Panc1 (cell line): ENCODE measurements around the gene SLC12A5. TPM values are rescaled to one million over a fixed set of nuclear protein-coding genes. Genes with fewer than 3 reads are reported as not detected.

ENCODE experiments used
- ATAC-seq: fragments of 200-7000 bp; cut with Tn5 transposase; 2 replicates; pipeline ENCODE4 v1.9.1; 2020; ENCODE audit warnings: mild to moderate bottlenecking, moderate library complexity
- BruUV-seq: library from RNA; stranded (reverse); fragments of 400-500 nt; replicated peaks from 2 replicates; lab custom pipeline; 2021; lab: Mats Ljungman, UMichigan
- CTCF ChIA-PET: fragments of 300-600 bp; sonication (Branson Sonifier 250); formaldehyde crosslinking; loops from one replicate; lab custom pipeline; 2022; ENCODE audit warnings: antibody characterized with exemption; lab: Charles Lee
- POLR2A ChIA-PET: fragments of 300-600 bp; sonication (Branson Sonifier 250); formaldehyde crosslinking; loops from one replicate; lab custom pipeline; 2022; ENCODE audit warnings: antibody characterized with exemption; lab: Charles Lee
- DNase-seq: peaks from one replicate; pipeline ENCODE4 v3.0.0-alpha.2; 2010; ENCODE audit warnings: low read depth, low spot score
- H3K27ac ChIP-seq: 2 replicates; pipeline ENCODE4 v1.5.1; 2011; ENCODE audit warnings: mild to moderate bottlenecking, low read length, inconsistent platforms
- H3K27me3 ChIP-seq: fragments of 200-500 bp; sonication (Bioruptor generic); 2 replicates; pipeline ENCODE4 v1.6.0; 2014; ENCODE audit warnings: low read length, inconsistent platforms; ENCODE audit not compliant: control insufficient read depth, insufficient read depth
- H3K36me3 ChIP-seq: fragments of 200-500 bp; sonication (Bioruptor generic); 2 replicates; pipeline ENCODE4 v1.5.1; 2014; ENCODE audit warnings: inconsistent platforms, mild to moderate bottlenecking, low read length, moderate library complexity; ENCODE audit not compliant: control insufficient read depth, insufficient read depth
- H3K4me1 ChIP-seq: 2 replicates; pipeline ENCODE4 v1.5.1; 2011; ENCODE audit warnings: inconsistent platforms, mild to moderate bottlenecking, low read length, moderate library complexity; ENCODE audit not compliant: control insufficient read depth, insufficient read depth
- H3K4me3 ChIP-seq, 2 experiments: 2 replicates each; pipeline ENCODE4 v1.5.1; 2011 to 2012; ENCODE audit warnings: low read depth in 2 of 2, low read length in 2 of 2, mild to moderate bottlenecking in 2 of 2, inconsistent platforms in 1 of 2, moderate library complexity in 1 of 2
- H3K9me3 ChIP-seq: fragments of 200-500 bp; sonication (Bioruptor generic); 2 replicates; pipeline ENCODE4 v1.5.1; 2014; ENCODE audit warnings: low read depth, mild to moderate bottlenecking, inconsistent platforms, low read length, moderate library complexity; ENCODE audit not compliant: control insufficient read depth, insufficient read depth
- CTCF ChIP-seq: fragments of 450-650 bp; IDR thresholded peaks from 2 replicates; pipeline ENCODE4 v1.5.1; 2017; ENCODE audit warnings: mild to moderate bottlenecking
- POLR2AphosphoS5 ChIP-seq: IDR thresholded peaks from 2 replicates; pipeline ENCODE4 v1.6.1; 2012; ENCODE audit warnings: mild to moderate bottlenecking, low read depth, low read length, moderate library complexity
- REST ChIP-seq, 2 experiments: IDR thresholded peaks; 2 replicates each; pipeline ENCODE4 v1.6.1; 2011 to 2012; ENCODE audit warnings: low read depth in 2 of 2, control low read depth in 1 of 2, low read length in 1 of 2, mild to moderate bottlenecking in 1 of 2, moderate library complexity in 1 of 2; ENCODE audit not compliant: insufficient read depth in 1 of 2
- SIN3A ChIP-seq: IDR thresholded peaks from 2 replicates; pipeline ENCODE4 v1.6.1; 2012; ENCODE audit warnings: low read depth, mild to moderate bottlenecking, low read length, moderate library complexity, borderline replicate concordance; ENCODE audit not compliant: insufficient read depth
- TCF7L2 ChIP-seq: IDR thresholded peaks from 2 replicates; pipeline ENCODE4 v1.6.1; 2011; ENCODE audit warnings: mild to moderate bottlenecking, low read depth, low read length, inconsistent platforms
- in situ Hi-C: cut with HindIII; loops from 2 replicates; pipeline ENCODE4 v1.10.0; 2016; ENCODE audit warnings: low sequenced_read_pairs, low pct_unique_long_range_greater_than_20kb
- intact Hi-C: fragments of 100-400 bp; cut with micrococcal nuclease; formaldehyde crosslinking; loops from one replicate; pipeline ENCODE4 v1.10.0; 2022; ENCODE audit not compliant: unreplicated experiment
- total RNA-seq: library from RNA; stranded (reverse); gene quantifications from one replicate; pipeline ENCODE4 v1.2.1, GENCODE V29; 2021; ENCODE audit not compliant: unreplicated experiment

Gene SLC12A5
- total RNA-seq, 1 experiment from 2014 or later, result 11.8 TPM

DNA sequence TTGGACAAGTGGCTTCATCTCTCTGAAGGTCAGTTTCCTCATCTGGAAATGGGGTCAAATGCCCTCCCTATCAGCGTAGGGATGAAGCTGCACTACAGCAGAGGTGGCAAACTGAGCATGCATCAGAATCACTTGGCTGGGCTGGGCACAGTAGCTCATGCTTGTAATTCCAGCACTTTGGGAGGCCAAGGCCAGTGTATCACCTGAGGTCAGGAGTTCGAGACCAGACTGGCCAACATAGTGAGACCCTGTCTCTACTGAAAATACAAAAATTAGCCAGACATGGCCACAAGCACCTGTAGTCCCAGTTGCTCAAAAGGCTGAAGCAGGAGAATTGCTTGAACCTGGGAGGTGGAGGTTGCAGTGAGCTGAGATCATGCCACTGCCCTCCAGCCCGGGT lies 27.0 kb upstream of the SLC12A5 start:
- ChIA-PET CTCF (no interaction called here), POLR2A (no interaction called here)
- BruUV-seq, result no TSS peak
- Histone ChIP-seq H3K36me3 (no peaks in the 10 kb centered on the region), H3K4me1 (no peaks in the 10 kb centered on the region), H3K27me3 (no peaks in the 10 kb centered on the region), H3K4me3 (no peak overlapping the region), H3K27ac (no peak overlapping the region), H3K9me3 (no peaks in the 10 kb centered on the region)
- intact Hi-C loops (no loop called here), in situ Hi-C loops (no loop called here)
- DNase-seq (no peak), ATAC-seq (no peak)
- TF ChIP-seq CTCF (no peak), REST (IDR thresholded peaks at IDR 0.05; ENCODE audit: insufficient read depth in 1 of 2, low read depth in 2 of 2, low read length in 1 of 2) (no peak), POLR2AphosphoS5 (no peak), TCF7L2 (no peak), SIN3A (no peak)

DNA sequence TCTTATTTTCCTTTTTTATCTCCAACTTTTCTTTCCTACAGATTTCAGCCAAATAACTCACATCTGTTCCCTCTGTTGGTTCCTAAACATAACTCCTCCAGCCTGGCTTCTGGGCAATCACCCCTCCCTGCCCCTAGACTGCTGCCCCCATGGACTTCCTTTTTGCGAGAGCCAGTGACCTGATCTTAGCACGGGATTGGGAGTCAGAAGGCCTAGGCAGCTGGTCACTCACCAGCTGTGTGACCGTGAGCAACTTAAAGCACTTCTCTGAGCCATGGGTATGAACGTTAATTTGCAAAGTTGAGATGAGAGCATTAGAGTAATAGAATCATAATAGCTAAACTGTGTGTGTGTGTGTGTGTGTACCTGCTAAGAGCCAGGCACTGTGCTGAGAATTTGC lies 24.8 kb upstream of the SLC12A5 start:
- Histone ChIP-seq H3K27ac (no peak overlapping the region), H3K4me1 (no peaks in the 10 kb centered on the region), H3K27me3 (no peaks in the 10 kb centered on the region), H3K9me3 (no peaks in the 10 kb centered on the region), H3K4me3 (no peak overlapping the region), H3K36me3 (no peaks in the 10 kb centered on the region)
- DNase-seq (no peak), ATAC-seq (no peak)
- ChIA-PET CTCF (no interaction called here), POLR2A (no interaction called here)
- TF ChIP-seq REST (IDR thresholded peaks at IDR 0.05; ENCODE audit: insufficient read depth in 1 of 2, low read depth in 2 of 2, low read length in 1 of 2) (no peak), POLR2AphosphoS5 (no peak), CTCF (no peak), TCF7L2 (no peak), SIN3A (no peak)
- in situ Hi-C loops (no loop called here), intact Hi-C loops (no loop called here)
- no TSS peak for BruUV-seq
